ENCODE results near the gene CALHM2.
"Not testable (repeated sequence)": the region's sequence is repeated elsewhere in the genome, so short reads cannot be mapped to it uniquely, and the experiment has no call there.

CALHM2 gene

GRCh38 chr10:103449208-103450144 lies 2.7 kb downstream of the CALHM2 start:
- DNase-seq (ENCODE audit: low read depth) = no peak

- no peak for DNase-seq (ENCODE audit: low read depth)
Observed at GRCh38 chr10:103448746-103449145, 3.4 kb downstream of the CALHM2 start.

- DNase-seq (ENCODE audit: low read depth) = no peak
Observed at GRCh38 chr10:103447187-103447586, 5.0 kb downstream of the CALHM2 start.

- DNase-seq (ENCODE audit: low read depth) = no peak
Observed at GRCh38 chr10:103445767-103446567, 6.2 kb downstream of the CALHM2 start.

GRCh38 chr10:103445366-103445765 lies 6.8 kb downstream of the CALHM2 start:
- DNase-seq (ENCODE audit: low read depth) = no peak

- DNase-seq (ENCODE audit: low read depth) = no peak
Observed at GRCh38 chr10:103444478-103444877, 7.7 kb downstream of the CALHM2 start.

GRCh38 chr10:103443475-103444185 lies 8.5 kb downstream of the CALHM2 start:
- DNase-seq (ENCODE audit: low read depth) = no peak

GRCh38 chr10:103442031-103442461 lies 10.1 kb downstream of the CALHM2 start:
- DNase-seq (ENCODE audit: low read depth) = no peak

- no peak for DNase-seq (ENCODE audit: low read depth)
Observed at GRCh38 chr10:103441611-103442010, 10.6 kb downstream of the CALHM2 start.

- DNase-seq (ENCODE audit: low read depth) = no peak
Observed at GRCh38 chr10:103441206-103441605, 11.0 kb downstream of the CALHM2 start.

GRCh38 chr10:103440416-103440815 lies 11.8 kb downstream of the CALHM2 start:
- DNase-seq (ENCODE audit: low read depth) = no peak

- DNase-seq (ENCODE audit: low read depth) = no peak
Observed at GRCh38 chr10:103439776-103440175, 12.4 kb downstream of the CALHM2 start.

GRCh38 chr10:103433858-103434257 lies 18.3 kb downstream of the CALHM2 start:
- no peak for DNase-seq (ENCODE audit: low read depth)

- DNase-seq (ENCODE audit: low read depth) = no peak
Observed at GRCh38 chr10:103431902-103432301, 20.3 kb downstream of the CALHM2 start.

GRCh38 chr10:103429647-103430046 lies 22.5 kb downstream of the CALHM2 start:
- no peak for DNase-seq (ENCODE audit: low read depth)

- DNase-seq (ENCODE audit: low read depth) = no peak
Observed at GRCh38 chr10:103428989-103429643, 23.1 kb downstream of the CALHM2 start.

GRCh38 chr10:103427866-103428265 lies 24.3 kb downstream of the CALHM2 start:
- no peak for DNase-seq (ENCODE audit: low read depth)

GRCh38 chr10:103423748-103424147 lies 28.4 kb downstream of the CALHM2 start:
- no peak for DNase-seq (ENCODE audit: low read depth)

GRCh38 chr10:103419101-103419500 lies 33.1 kb downstream of the CALHM2 start:
- DNase-seq (ENCODE audit: low read depth) = no peak

GRCh38 chr10:103417601-103418000 lies 34.6 kb downstream of the CALHM2 start:
- no peak for DNase-seq (ENCODE audit: low read depth)

GRCh38 chr10:103417148-103417469 lies 35.1 kb downstream of the CALHM2 start:
- DNase-seq (ENCODE audit: low read depth) = not testable (repeated sequence)

All from stimulated activated CD8-positive, alpha-beta memory T cell treated with anti-CD3 and anti-CD28 coated beads, Interleukin-7, amount 100 ng/mL, for 24 hours (primary cell).